Ovary (tissue), 9 donors: Measurements from ENCODE around the gene PRMT3. TPM values are rescaled to one million over a fixed set of nuclear protein-coding genes. Genes with fewer than 3 reads are reported as not detected.
"Not testable (repeated sequence)": the region's sequence is repeated elsewhere in the genome, so short reads cannot be mapped to it uniquely, and the experiment has no call there.

Experiments used
- DNase-seq, 5 donors: peaks; one replicate each; pipeline ENCODE4 v3.0.0-alpha.2; 2019 to 2020
- H3K27ac ChIP-seq, 2 donors: fragments of 200-600 bp; one replicate each; pipeline versions ENCODE4 v1.5.1 to v1.8.0; 2019 to 2022
- H3K27me3 ChIP-seq: fragments of 200-600 bp; one replicate; pipeline ENCODE4 v1.8.0; 2022
- H3K36me3 ChIP-seq: fragments of 200-600 bp; sonication (generic); one replicate; pipeline ENCODE4 v1.5.1; 2019
- H3K4me1 ChIP-seq: one replicate; pipeline ENCODE4 v1.8.1; 2013; ENCODE audit warnings: mild to moderate bottlenecking, moderate library complexity; ENCODE audit not compliant: insufficient read depth
- H3K4me3 ChIP-seq: fragments of 200-600 bp; sonication (generic); one replicate; pipeline ENCODE4 v1.5.1; 2017
- H3K9me3 ChIP-seq, 2 donors: fragments of 200-600 bp in 1 of 2; sonication (generic) in 1 of 2; one replicate each; pipeline versions ENCODE4 v1.5.1 to v1.8.1; 2013 to 2019; ENCODE audit warnings: mild to moderate bottlenecking in 1 of 2, moderate library complexity in 1 of 2
- EP300 ChIP-seq: sonication (generic); formaldehyde crosslinking; IDR thresholded peaks from one replicate; pipeline ENCODE4 v1.6.1; 2017; ENCODE audit warnings: antibody characterized with exemption
- POLR2A ChIP-seq: fragments of 450-650 bp; IDR thresholded peaks from one replicate; pipeline ENCODE4 v1.6.1; 2017; ENCODE audit warnings: antibody characterized with exemption, mild to moderate bottlenecking, moderate library complexity
- WGBS, 3 donors: extraction: QIAGEN DNeasy Blood & Tissue Kit in 1 of 3; methylation state at CpG; one replicate each; pipeline versions ENCODE4 v1.1.5 to v1.1.7; 2013 to 2017; 5-methylcytosine and 5-hydroxymethylcytosine counted together
- intact Hi-C, 4 donors: fragments of 100-400 bp; cut with DNase I; formaldehyde crosslinking; loops; one replicate each; pipeline versions ENCODE4 v1.11.0 to v1.15.1; 2022 to 2023
- polyA plus RNA-seq, 2 donors: library from polyadenylated mRNA; stranded (reverse); fragments of 200-250 nt in 1 of 2; fragments of 350-450 nt in 1 of 2; fragmentation: Illumina TruSeq in 1 of 2; extraction: RNeasy Lipid Tissue Mini Kit (QIAGEN cat#74804) in 1 of 2; gene quantifications; one replicate each; pipeline ENCODE4 v1.2.3, GENCODE V29; 2013 to 2014
- total RNA-seq, 7 donors: library from RNA; depleted of rRNA in 2 of 7; stranded (reverse); fragments of >200 nt in 2 of 7; fragmentation: NEBNext Ultra II Directional in 3 of 7; extraction: Animal tissue kit (Norgen Biotek cat#: 25700) in 3 of 7; gene quantifications; one replicate each; pipeline versions ENCODE4 v1.1.0 to v1.2.4, GENCODE V29; 2016 to 2023
- TF ChIP-seq, protein P1 (sequence below), 3 donors: fragments of 450-650 bp in 2 of 3; fragments of 200-600 bp in 1 of 3; IDR thresholded peaks; one replicate each; pipeline versions ENCODE4 v1.5.1 to v1.8.0; 2016 to 2022; ENCODE audit warnings: antibody characterized with exemption in 3 of 3, mild to moderate bottlenecking in 1 of 3
- donor health status: DM: no; HTN: no; CAD: no; lungs with moderate emphysema.
- donor health status: DM: no; HTN: no; CAD: no.
- donor health status: Bipolar disorder and iron deficiency.
- donor health status: DM: yes; HTN: yes; CAD: no.
- donor health status: DM: no; HTN: no; CAD: no.
- donor health status: DM: yes; HTN: yes; CAD: no.

The PRMT3 gene
- total and polyA plus RNA-seq, 9 donors = 8.5 to 21.2 (median 14.8) TPM

DNA sequence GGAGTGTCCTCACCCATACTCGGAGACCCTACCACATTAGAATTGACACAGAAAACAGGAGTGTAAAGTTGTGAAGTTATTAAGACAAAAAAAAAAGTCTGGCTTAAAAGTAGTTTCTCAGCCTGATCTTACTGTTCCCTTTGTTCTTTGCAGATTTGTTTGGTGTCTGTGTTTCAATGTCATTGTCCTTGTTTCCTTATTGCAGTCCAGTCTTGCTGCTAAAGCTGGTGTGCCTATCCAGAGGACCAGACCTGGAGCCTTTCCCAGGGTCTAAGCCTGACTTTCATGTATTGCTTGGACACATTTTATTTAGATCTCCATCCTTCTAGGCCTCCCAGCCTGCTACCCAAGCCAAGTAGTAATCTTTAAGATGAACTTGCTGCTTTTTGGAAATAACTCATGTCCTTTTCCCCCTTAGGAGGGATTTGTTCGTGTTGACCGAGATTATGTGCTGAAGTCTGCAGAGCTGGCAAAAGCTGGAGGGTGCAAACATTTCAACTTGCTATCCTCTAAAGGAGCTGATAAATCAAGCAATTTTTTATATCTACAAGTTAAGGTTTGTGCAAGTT is 11.3 kb upstream of the PRMT3 start:
- H3K27ac ChIP-seq = no peak overlapping the region
- H3K9me3 ChIP-seq = no peaks in the 10 kb centered on the region
- TF ChIP-seq POLR2A (no peak), EP300 (no peak)
- TF ChIP-seq, protein P1, sequence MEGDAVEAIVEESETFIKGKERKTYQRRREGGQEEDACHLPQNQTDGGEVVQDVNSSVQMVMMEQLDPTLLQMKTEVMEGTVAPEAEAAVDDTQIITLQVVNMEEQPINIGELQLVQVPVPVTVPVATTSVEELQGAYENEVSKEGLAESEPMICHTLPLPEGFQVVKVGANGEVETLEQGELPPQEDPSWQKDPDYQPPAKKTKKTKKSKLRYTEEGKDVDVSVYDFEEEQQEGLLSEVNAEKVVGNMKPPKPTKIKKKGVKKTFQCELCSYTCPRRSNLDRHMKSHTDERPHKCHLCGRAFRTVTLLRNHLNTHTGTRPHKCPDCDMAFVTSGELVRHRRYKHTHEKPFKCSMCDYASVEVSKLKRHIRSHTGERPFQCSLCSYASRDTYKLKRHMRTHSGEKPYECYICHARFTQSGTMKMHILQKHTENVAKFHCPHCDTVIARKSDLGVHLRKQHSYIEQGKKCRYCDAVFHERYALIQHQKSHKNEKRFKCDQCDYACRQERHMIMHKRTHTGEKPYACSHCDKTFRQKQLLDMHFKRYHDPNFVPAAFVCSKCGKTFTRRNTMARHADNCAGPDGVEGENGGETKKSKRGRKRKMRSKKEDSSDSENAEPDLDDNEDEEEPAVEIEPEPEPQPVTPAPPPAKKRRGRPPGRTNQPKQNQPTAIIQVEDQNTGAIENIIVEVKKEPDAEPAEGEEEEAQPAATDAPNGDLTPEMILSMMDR (IDR thresholded peaks at IDR 0.05) = no peak
- H3K4me1 ChIP-seq = no peaks in the 10 kb centered on the region
- H3K4me3 ChIP-seq = no peak overlapping the region
- no peaks in the 10 kb centered on the region for H3K27me3 ChIP-seq
- no peak for DNase-seq
- WGBS, 3 donors = 70 to 73% (median 72%) methylated on average over 3 of the region's 3 CpGs
- intact Hi-C loops = no loop called here
- H3K36me3 ChIP-seq = no peaks in the 10 kb centered on the region

GRCh38 chr11:20385996-20386395 is 1.5 kb upstream of the PRMT3 start:
- WGBS, 3 donors = 81 to 84% (median 82%) methylated on average over 15 of the region's 15 CpGs
- not testable (repeated sequence) for H3K9me3 ChIP-seq, H3K36me3 ChIP-seq, H3K4me3 ChIP-seq, H3K27me3 ChIP-seq, DNase-seq, H3K27ac ChIP-seq, H3K4me1 ChIP-seq
- intact Hi-C loops = loop anchor here in 1 of 4 donors (10.0 kb wide), 1 partner anchor 229 kb away; no protein-coding TSS in a partner anchor

- intact Hi-C loops = loop anchor here in 1 of 4 donors (10.0 kb wide), 1 partner anchor 226 kb away; no protein-coding TSS in a partner anchor
- WGBS, 3 donors = 9 to 10% (median 10%) methylated on average over 24 to 25 of the region's 25 CpGs
- TF ChIP-seq, protein P1 (IDR thresholded peaks at IDR 0.05) = no peak
- TF ChIP-seq EP300 (no peak), POLR2A (no peak)
- Histone ChIP-seq H3K4me3 (peak overlapping the region; percentile 71), H3K27me3 (no peaks in the 10 kb centered on the region), H3K27ac (peak overlapping the region; percentile 81 to 86), H3K36me3 (no peaks in the 10 kb centered on the region), H3K4me1 (peaks cover 2% of the 10 kb centered on the region), H3K9me3 (no peaks in the 10 kb centered on the region)
- no peak for DNase-seq
Measured at GRCh38 chr11:20388096-20389055, 860 bp downstream of the PRMT3 start.

GRCh38 chr11:20397281-20397680 is 9.8 kb downstream of the PRMT3 start:
- no peak for DNase-seq
- WGBS, 3 donors = 72 to 77% (median 76%) methylated on average over 3 of the region's 3 CpGs
- no peaks in the 10 kb centered on the region for H3K4me1 ChIP-seq
- intact Hi-C loops = no loop called here
- H3K27ac ChIP-seq = no peak overlapping the region
- no peak overlapping the region for H3K4me3 ChIP-seq
- TF ChIP-seq, protein P1 (IDR thresholded peaks at IDR 0.05) = no peak
- no peak for TF ChIP-seq EP300
- H3K27me3 ChIP-seq = no peaks in the 10 kb centered on the region
- H3K36me3 ChIP-seq = no peaks in the 10 kb centered on the region
- H3K9me3 ChIP-seq = no peaks in the 10 kb centered on the region

GRCh38 chr11:20399498-20399897 is 12.0 kb downstream of the PRMT3 start:
- intact Hi-C loops = no loop called here
- Histone ChIP-seq H3K9me3 (no peaks in the 10 kb centered on the region), H3K27ac (no peak overlapping the region), H3K4me3 (no peak overlapping the region), H3K4me1 (no peaks in the 10 kb centered on the region), H3K27me3 (no peaks in the 10 kb centered on the region), H3K36me3 (no peaks in the 10 kb centered on the region)
- no peak for DNase-seq
- 84 to 86% (median 85%) methylated on average over 2 of the region's 2 CpGs for WGBS, 3 donors
- TF ChIP-seq, protein P1 (IDR thresholded peaks at IDR 0.05) = no peak
- TF ChIP-seq POLR2A = no peak
- no peak for TF ChIP-seq EP300
